HepG2 (cell line): ENCODE results near the gene AGAP3. TPM values are rescaled to one million over a fixed set of nuclear protein-coding genes. Genes with fewer than 3 reads are reported as not detected.

Experiments used
- ARID2 ChIP-seq: sonication (generic); formaldehyde crosslinking; IDR thresholded peaks from 2 replicates; pipeline ENCODE4 v1.8.1; 2022; ENCODE audit warnings: mild to moderate bottlenecking, missing genetic modification reagents, borderline replicate concordance
- ATF7 ChIP-seq, 2 experiments: fragments of 450-650 bp in 1 of 2; sonication (generic) in 1 of 2; formaldehyde crosslinking in 1 of 2; IDR thresholded peaks; 2 replicates each; pipeline versions ENCODE4 v1.4.0 to v1.6.1; 2016 to 2020; ENCODE audit warnings: antibody characterized with exemption in 1 of 2, mild to moderate bottlenecking in 1 of 2, missing genetic modification reagents in 1 of 2
- KAT2B ChIP-seq: fragments of 150-350 bp; IDR thresholded peaks from 2 replicates; pipeline ENCODE4 v1.6.1; 2014; ENCODE audit warnings: low read depth, low read length, borderline replicate concordance
- LCORL ChIP-seq, 2 experiments: fragments of 450-650 bp in 1 of 2; sonication (generic) in 1 of 2; formaldehyde crosslinking in 1 of 2; IDR thresholded peaks; 2 replicates each; pipeline versions ENCODE4 v1.5.0 to v1.6.1; 2017 to 2020; ENCODE audit warnings: antibody characterized with exemption in 1 of 2, missing genetic modification reagents in 1 of 2
- NAIF1 ChIP-seq: sonication (generic); formaldehyde crosslinking; IDR thresholded peaks from 2 replicates; pipeline ENCODE4 v1.5.0; 2020; ENCODE audit warnings: mild to moderate bottlenecking, missing genetic modification reagents, borderline replicate concordance
- ZNF432 ChIP-seq: sonication (generic); formaldehyde crosslinking; IDR thresholded peaks from 2 replicates; pipeline ENCODE4 v1.5.0; 2020; ENCODE audit warnings: missing genetic modification reagents, mild to moderate bottlenecking, borderline replicate concordance
- ZSCAN31 ChIP-seq: sonication (generic); formaldehyde crosslinking; IDR thresholded peaks from 2 replicates; pipeline ENCODE4 v1.5.0; 2020; ENCODE audit warnings: low read depth, mild to moderate bottlenecking, missing genetic modification reagents
- polyA plus RNA-seq, 8 experiments: library from polyadenylated mRNA; depleted of rRNA in 3 of 8; stranded (reverse) in 7 of 8; unstranded in 1 of 8; fragments of >200 nt; fragmentation: Illumina TruSeq in 4 of 8; extraction: Trizol in 4 of 8; gene quantifications; 2 replicates each; pipeline versions ENCODE4 v1.2.1 to v1.2.3, GENCODE V29; 2011 to 2016; ENCODE audit warnings: low read depth in 4 of 8, missing spikeins in 1 of 8, mixed read lengths in 1 of 8; ENCODE audit not compliant: insufficient read depth in 1 of 8
- total RNA-seq, 5 experiments: library from RNA; depleted of rRNA; stranded (reverse); fragments of >200 nt; fragmentation: Illumina TruSeq; extraction: Trizol; gene quantifications; 2 replicates each; pipeline ENCODE4 v1.2.3, GENCODE V29; 2016; ENCODE audit warnings: low read depth in 1 of 5
- TF ChIP-seq, protein P1 (sequence below): sonication (generic); formaldehyde crosslinking; IDR thresholded peaks from 2 replicates; pipeline ENCODE4 v1.4.0; 2020; ENCODE audit warnings: mild to moderate bottlenecking, missing genetic modification reagents, borderline replicate concordance
- TF ChIP-seq, protein P2 (sequence below): sonication (generic); formaldehyde crosslinking; IDR thresholded peaks from 2 replicates; pipeline ENCODE4 v1.5.0; 2020; ENCODE audit warnings: missing genetic modification reagents, mild to moderate bottlenecking, borderline replicate concordance
- TF ChIP-seq, protein P3 (sequence below): sonication (generic); formaldehyde crosslinking; IDR thresholded peaks from 2 replicates; pipeline ENCODE4 v1.5.0; 2020; ENCODE audit warnings: missing genetic modification reagents, mild to moderate bottlenecking, borderline replicate concordance
- TF ChIP-seq, protein P4 (sequence below): sonication (generic); formaldehyde crosslinking; IDR thresholded peaks from 2 replicates; pipeline ENCODE4 v1.5.1; 2020; ENCODE audit warnings: mild to moderate bottlenecking, missing genetic modification reagents, borderline replicate concordance
- TF ChIP-seq, protein P5 (sequence below): sonication (generic); formaldehyde crosslinking; IDR thresholded peaks from 2 replicates; pipeline ENCODE4 v1.8.0; 2023; ENCODE audit warnings: mild to moderate bottlenecking, missing genetic modification reagents
- TF ChIP-seq, protein P6 (sequence below): sonication (generic); formaldehyde crosslinking; IDR thresholded peaks from 2 replicates; pipeline ENCODE4 v1.9.0; 2021; ENCODE audit warnings: missing genetic modification reagents, mild to moderate bottlenecking, borderline replicate concordance
- TF ChIP-seq, protein P7 (sequence below): sonication (generic); formaldehyde crosslinking; IDR thresholded peaks from 2 replicates; pipeline ENCODE4 v1.5.1; 2020; ENCODE audit warnings: missing genetic modification reagents, mild to moderate bottlenecking, borderline replicate concordance
- TF ChIP-seq, protein P8 (sequence below): sonication (generic); formaldehyde crosslinking; IDR thresholded peaks from 2 replicates; pipeline ENCODE4 v1.4.0; 2020; ENCODE audit warnings: missing genetic modification reagents

Gene AGAP3
- total and polyA plus RNA-seq, 2 of the 13 experiments (the other 11 are each of a cell fraction or from before 2014, with no cell fraction given): 31.3 to 61.4 TPM

DNA sequence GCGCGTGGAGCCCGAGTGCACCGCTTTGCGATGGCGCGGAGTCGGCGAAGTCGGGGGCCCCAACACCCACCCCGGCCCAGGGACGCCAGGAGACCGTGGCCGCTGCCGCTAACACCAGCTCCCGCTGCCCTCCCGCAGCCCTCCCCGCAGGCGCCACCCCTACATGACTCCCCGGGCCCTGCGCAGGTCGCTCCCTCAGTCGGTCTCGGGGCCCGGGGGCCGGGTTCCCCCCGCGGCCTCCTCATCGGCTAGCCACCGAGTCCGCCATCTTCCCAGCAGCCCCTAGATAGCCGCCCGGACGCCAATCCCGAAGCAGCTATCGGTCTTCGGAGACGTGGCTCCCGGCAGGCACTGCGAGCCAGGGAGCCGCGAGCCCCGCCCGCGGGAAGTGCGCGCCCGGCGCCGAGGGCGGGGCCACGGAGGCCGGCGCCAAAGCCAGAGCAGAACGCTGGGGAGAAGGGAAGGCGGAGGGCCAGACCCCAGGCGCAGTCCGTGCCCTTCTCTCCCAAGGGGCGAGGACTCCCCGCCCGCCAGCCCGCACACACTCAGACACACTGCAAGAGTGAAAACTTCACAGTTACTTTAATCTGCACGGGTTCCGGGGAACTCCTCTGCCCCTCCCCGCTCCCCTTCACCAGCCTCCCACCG is 5.6 kb upstream of the AGAP3 start, which contains the start of gene FASTK (continued):
- TF ChIP-seq, protein P1, sequence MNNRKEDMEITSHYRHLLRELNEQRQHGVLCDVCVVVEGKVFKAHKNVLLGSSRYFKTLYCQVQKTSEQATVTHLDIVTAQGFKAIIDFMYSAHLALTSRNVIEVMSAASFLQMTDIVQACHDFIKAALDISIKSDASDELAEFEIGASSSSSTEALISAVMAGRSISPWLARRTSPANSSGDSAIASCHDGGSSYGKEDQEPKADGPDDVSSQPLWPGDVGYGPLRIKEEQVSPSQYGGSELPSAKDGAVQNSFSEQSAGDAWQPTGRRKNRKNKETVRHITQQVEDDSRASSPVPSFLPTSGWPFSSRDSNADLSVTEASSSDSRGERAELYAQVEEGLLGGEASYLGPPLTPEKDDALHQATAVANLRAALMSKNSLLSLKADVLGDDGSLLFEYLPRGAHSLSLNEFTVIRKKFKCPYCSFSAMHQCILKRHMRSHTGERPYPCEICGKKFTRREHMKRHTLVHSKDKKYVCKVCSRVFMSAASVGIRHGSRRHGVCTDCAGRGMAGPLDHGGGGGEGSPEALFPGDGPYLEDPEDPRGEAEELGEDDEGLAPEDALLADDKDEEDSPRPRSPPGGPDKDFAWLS (CRISPR knock-in tag): no peak
- TF ChIP-seq ARID2 (CRISPR knock-in tag): 0 out of 2 replicates have a peak, but pooled peaks have one; percentile 49
- TF ChIP-seq ZSCAN31: peak; percentile 42; the same call in 1 of the 2 replicates
- no peak for TF ChIP-seq KAT2B
- TF ChIP-seq, protein P2, sequence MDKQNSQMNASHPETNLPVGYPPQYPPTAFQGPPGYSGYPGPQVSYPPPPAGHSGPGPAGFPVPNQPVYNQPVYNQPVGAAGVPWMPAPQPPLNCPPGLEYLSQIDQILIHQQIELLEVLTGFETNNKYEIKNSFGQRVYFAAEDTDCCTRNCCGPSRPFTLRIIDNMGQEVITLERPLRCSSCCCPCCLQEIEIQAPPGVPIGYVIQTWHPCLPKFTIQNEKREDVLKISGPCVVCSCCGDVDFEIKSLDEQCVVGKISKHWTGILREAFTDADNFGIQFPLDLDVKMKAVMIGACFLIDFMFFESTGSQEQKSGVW (CRISPR knock-in tag): no peak; the same call in 1 of the 2 replicates
- TF ChIP-seq, protein P3, sequence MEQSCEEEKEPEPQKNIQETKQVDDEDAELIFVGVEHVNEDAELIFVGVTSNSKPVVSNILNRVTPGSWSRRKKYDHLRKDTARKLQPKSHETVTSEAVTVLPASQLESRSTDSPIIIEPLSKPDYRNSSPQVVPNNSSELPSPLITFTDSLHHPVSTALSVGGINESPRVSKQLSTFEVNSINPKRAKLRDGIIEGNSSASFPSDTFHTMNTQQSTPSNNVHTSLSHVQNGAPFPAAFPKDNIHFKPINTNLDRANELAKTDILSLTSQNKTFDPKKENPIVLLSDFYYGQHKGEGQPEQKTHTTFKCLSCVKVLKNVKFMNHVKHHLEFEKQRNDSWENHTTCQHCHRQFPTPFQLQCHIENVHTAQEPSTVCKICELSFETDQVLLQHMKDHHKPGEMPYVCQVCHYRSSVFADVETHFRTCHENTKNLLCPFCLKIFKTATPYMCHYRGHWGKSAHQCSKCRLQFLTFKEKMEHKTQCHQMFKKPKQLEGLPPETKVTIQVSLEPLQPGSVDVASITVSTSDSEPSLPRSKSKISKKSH: no peak
- TF ChIP-seq, protein P4, sequence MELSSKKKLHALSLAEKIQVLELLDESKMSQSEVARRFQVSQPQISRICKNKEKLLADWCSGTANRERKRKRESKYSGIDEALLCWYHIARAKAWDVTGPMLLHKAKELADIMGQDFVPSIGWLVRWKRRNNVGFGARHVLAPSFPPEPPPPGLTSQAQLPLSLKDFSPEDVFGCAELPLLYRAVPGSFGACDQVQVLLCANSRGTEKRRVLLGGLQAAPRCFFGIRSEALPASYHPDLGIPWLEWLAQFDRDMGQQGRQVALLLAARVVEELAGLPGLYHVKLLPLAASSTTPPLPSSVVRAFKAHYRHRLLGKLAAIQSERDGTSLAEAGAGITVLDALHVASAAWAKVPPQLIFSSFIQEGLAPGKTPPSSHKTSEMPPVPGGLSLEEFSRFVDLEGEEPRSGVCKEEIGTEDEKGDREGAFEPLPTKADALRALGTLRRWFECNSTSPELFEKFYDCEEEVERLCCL (CRISPR knock-in tag): no peak; the same call in 1 of the 2 replicates
- TF ChIP-seq, protein P5, sequence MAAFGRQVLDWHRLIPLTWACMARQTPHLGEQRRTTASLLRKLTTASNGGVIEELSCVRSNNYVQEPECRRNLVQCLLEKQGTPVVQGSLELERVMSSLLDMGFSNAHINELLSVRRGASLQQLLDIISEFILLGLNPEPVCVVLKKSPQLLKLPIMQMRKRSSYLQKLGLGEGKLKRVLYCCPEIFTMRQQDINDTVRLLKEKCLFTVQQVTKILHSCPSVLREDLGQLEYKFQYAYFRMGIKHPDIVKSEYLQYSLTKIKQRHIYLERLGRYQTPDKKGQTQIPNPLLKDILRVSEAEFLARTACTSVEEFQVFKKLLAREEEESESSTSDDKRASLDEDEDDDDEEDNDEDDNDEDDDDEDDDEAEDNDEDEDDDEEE (CRISPR knock-in tag): peak; percentile 79; the same call in 1 of the 2 replicates
- TF ChIP-seq, protein P6, sequence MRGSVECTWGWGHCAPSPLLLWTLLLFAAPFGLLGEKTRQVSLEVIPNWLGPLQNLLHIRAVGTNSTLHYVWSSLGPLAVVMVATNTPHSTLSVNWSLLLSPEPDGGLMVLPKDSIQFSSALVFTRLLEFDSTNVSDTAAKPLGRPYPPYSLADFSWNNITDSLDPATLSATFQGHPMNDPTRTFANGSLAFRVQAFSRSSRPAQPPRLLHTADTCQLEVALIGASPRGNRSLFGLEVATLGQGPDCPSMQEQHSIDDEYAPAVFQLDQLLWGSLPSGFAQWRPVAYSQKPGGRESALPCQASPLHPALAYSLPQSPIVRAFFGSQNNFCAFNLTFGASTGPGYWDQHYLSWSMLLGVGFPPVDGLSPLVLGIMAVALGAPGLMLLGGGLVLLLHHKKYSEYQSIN (CRISPR knock-in tag): no peak
- TF ChIP-seq, protein P7, sequence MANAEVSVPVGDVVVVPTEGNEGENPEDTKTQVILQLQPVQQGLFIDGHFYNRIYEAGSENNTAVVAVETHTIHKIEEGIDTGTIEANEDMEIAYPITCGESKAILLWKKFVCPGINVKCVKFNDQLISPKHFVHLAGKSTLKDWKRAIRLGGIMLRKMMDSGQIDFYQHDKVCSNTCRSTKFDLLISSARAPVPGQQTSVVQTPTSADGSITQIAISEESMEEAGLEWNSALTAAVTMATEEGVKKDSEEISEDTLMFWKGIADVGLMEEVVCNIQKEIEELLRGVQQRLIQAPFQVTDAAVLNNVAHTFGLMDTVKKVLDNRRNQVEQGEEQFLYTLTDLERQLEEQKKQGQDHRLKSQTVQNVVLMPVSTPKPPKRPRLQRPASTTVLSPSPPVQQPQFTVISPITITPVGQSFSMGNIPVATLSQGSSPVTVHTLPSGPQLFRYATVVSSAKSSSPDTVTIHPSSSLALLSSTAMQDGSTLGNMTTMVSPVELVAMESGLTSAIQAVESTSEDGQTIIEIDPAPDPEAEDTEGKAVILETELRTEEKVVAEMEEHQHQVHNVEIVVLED (CRISPR knock-in tag): peak; percentile 92
- no peak for TF ChIP-seq ZNF432 (CRISPR knock-in tag)
- no peak for TF ChIP-seq LCORL (IDR thresholded peaks at IDR 0.05)
- TF ChIP-seq LCORL (CRISPR knock-in tag; IDR thresholded peaks at IDR 0.05): no peak; the same call in 1 of the 2 replicates
- no peak for TF ChIP-seq NAIF1 (CRISPR knock-in tag)
- TF ChIP-seq, protein P8, sequence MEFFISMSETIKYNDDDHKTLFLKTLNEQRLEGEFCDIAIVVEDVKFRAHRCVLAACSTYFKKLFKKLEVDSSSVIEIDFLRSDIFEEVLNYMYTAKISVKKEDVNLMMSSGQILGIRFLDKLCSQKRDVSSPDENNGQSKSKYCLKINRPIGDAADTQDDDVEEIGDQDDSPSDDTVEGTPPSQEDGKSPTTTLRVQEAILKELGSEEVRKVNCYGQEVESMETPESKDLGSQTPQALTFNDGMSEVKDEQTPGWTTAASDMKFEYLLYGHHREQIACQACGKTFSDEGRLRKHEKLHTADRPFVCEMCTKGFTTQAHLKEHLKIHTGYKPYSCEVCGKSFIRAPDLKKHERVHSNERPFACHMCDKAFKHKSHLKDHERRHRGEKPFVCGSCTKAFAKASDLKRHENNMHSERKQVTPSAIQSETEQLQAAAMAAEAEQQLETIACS (CRISPR knock-in tag): peak; percentile 72
- TF ChIP-seq ATF7 (IDR thresholded peaks at IDR 0.05): no peak
- TF ChIP-seq ATF7 (CRISPR knock-in tag; IDR thresholded peaks at IDR 0.05): no peak
